Endometrium (tissue), 2 donors: ENCODE results near the gene IER5L.
"Not testable (repeated sequence)": the region's sequence is repeated elsewhere in the genome, so short reads cannot be mapped to it uniquely, and the experiment has no call there.

ENCODE experiments used
- FAIRE-seq: peaks from 2 replicates; lab custom pipeline; 2012; peaks lifted over from hg19 to GRCh38; lab: Jason Lieb, UNC
- donor health status: control.
- donor health status: control.

The IER5L gene

GRCh38 chr9:129138476-129139232, 39.4 kb downstream of the IER5L start:
- no peak for FAIRE-seq

GRCh38 chr9:129138144-129138462, 40.0 kb downstream of the IER5L start:
- FAIRE-seq: no peak

- no peak for FAIRE-seq
Observed at GRCh38 chr9:129137292-129138143, 40.5 kb downstream of the IER5L start.

- no peak for FAIRE-seq
Observed at GRCh38 chr9:129136446-129137035, 41.5 kb downstream of the IER5L start.

GRCh38 chr9:129135476-129135875, 42.6 kb downstream of the IER5L start:
- no peak for FAIRE-seq

GRCh38 chr9:129133082-129133481, 45.0 kb downstream of the IER5L start:
- FAIRE-seq: no peak

- no peak for FAIRE-seq
Observed at GRCh38 chr9:129131300-129132145, 46.5 kb downstream of the IER5L start.

- no peak for FAIRE-seq
Observed at GRCh38 chr9:129130791-129131190, 47.3 kb downstream of the IER5L start.

GRCh38 chr9:129130271-129130670, 47.8 kb downstream of the IER5L start:
- FAIRE-seq: not testable (repeated sequence)

- FAIRE-seq: no peak
Observed at GRCh38 chr9:129128689-129129088, 49.4 kb downstream of the IER5L start.

GRCh38 chr9:129126749-129127618, 51.1 kb downstream of the IER5L start:
- FAIRE-seq: no peak
